Upper lobe of left lung (tissue), 6 donors: Measurements from ENCODE around the gene ALDH3A2. TPM values are rescaled to one million over a fixed set of nuclear protein-coding genes. Genes with fewer than 3 reads are reported as not detected.
A peak's percentile ranks its signal among the peaks of the same experiment; 100 is the strongest.

Experiments
- ATAC-seq, 2 donors: fragments of 200-7000 bp; cut with Tn5 transposase; one replicate each; pipeline ENCODE4 v1.9.1; 2022; ENCODE audit warnings: mild to moderate bottlenecking in 2 of 2, moderate library complexity in 2 of 2; ENCODE audit not compliant: low FRiP score in 2 of 2
- DNase-seq, 2 donors: peaks; one replicate each; pipeline ENCODE4 v3.0.0-alpha.2; 2019 to 2020
- H3K27ac ChIP-seq, 4 donors: fragments of 200-600 bp; sonication (generic); one replicate each; pipeline ENCODE4 v1.5.1; 2016 to 2019
- H3K27me3 ChIP-seq, 4 donors: fragments of 200-600 bp; sonication (generic); one replicate each; pipeline ENCODE4 v1.5.1; 2017 to 2019
- H3K36me3 ChIP-seq, 4 donors: fragments of 200-600 bp; sonication (generic); one replicate each; pipeline ENCODE4 v1.5.1; 2016 to 2019
- H3K4me1 ChIP-seq, 4 donors: fragments of 200-600 bp; sonication (generic); one replicate each; pipeline ENCODE4 v1.5.1; 2018 to 2019
- H3K4me3 ChIP-seq, 4 donors: fragments of 200-600 bp; sonication (generic); one replicate each; pipeline ENCODE4 v1.5.1; 2017 to 2019; ENCODE audit warnings: mild to moderate bottlenecking in 2 of 4, moderate library complexity in 1 of 4
- H3K9me3 ChIP-seq, 4 donors: fragments of 200-600 bp; sonication (generic); one replicate each; pipeline ENCODE4 v1.5.1; 2018 to 2019
- CTCF ChIP-seq, 6 experiments: fragments of 450-650 bp in 4 of 6; fragments of 200-600 bp in 2 of 6; sonication (generic) in 2 of 6; IDR thresholded peaks; one replicate each; pipeline ENCODE4 v1.5.1; 2016 to 2019; ENCODE audit warnings: antibody characterized with exemption in 6 of 6
- EP300 ChIP-seq, 4 donors: sonication (generic); formaldehyde crosslinking; IDR thresholded peaks; one replicate each; pipeline ENCODE4 v1.5.1; 2017; ENCODE audit warnings: antibody characterized with exemption in 4 of 4, control low read depth in 2 of 4
- POLR2A ChIP-seq, 4 donors: fragments of 450-650 bp; IDR thresholded peaks; one replicate each; pipeline ENCODE4 v1.5.1; 2016 to 2017; ENCODE audit warnings: antibody characterized with exemption in 4 of 4, mild to moderate bottlenecking in 2 of 4
- POLR2AphosphoS5 ChIP-seq, 2 donors: sonication (generic); formaldehyde crosslinking; IDR thresholded peaks; one replicate each; pipeline ENCODE4 v1.5.1; 2017; ENCODE audit warnings: antibody characterized with exemption in 2 of 2
- WGBS, 2 donors: methylation state at CpG; one replicate each; pipeline ENCODE4 v1.1.5; 2017 to 2018; 5-methylcytosine and 5-hydroxymethylcytosine counted together
- total RNA-seq, 6 donors: library from RNA; depleted of rRNA in 4 of 6; stranded (reverse); fragments of >200 nt in 4 of 6; gene quantifications; one replicate each; pipeline versions ENCODE4 v1.1.0 to v1.2.1, GENCODE V29; 2016 to 2021
- donor health status: DM: no; HTN: no; CAD: no; lungs with moderate emphysema.
- donor health status: DM: no; HTN: yes; CAD: no; lungs with severe emphysema.

ALDH3A2 gene
- total RNA-seq, 6 donors from 2014 or later = 116 to 313 (median 194) TPM

- TF ChIP-seq POLR2AphosphoS5 (IDR thresholded peaks at IDR 0.05) (no peak), EP300 (IDR thresholded peaks at IDR 0.05) (no peak), CTCF (IDR thresholded peaks at IDR 0.05) (no peak), POLR2A (IDR thresholded peaks at IDR 0.05) (no peak)
- peaks cover 4 to 14% (median 6%) of the 10 kb centered on the region in 4 donors for H3K4me1 ChIP-seq
- peak in 1 of 2 donors; percentile 60 for DNase-seq
- no peak overlapping the region for H3K4me3 ChIP-seq
- no peaks in the 10 kb centered on the region for H3K36me3 ChIP-seq
- H3K27me3 ChIP-seq = no peaks in the 10 kb centered on the region
- peak overlapping the region; percentile 28 to 68 (median 60) for H3K27ac ChIP-seq
- H3K9me3 ChIP-seq = no peaks in the 10 kb centered on the region
- 73 to 85% methylated on average over 4 to 16 of the region's 17 CpGs for WGBS, 2 donors
- peak; percentile 3 to 24 for ATAC-seq
These were observed 55.5 kb downstream of the ALDH3A2 start for GRCh38 chr17:19703828-19704613.

- no peak for TF ChIP-seq EP300 (IDR thresholded peaks at IDR 0.05)
- TF ChIP-seq POLR2A (IDR thresholded peaks at IDR 0.05) = no peak
- no peak for TF ChIP-seq POLR2AphosphoS5 (IDR thresholded peaks at IDR 0.05)
- TF ChIP-seq CTCF (IDR thresholded peaks at IDR 0.05) = no peak
- no peak overlapping the region for H3K27ac ChIP-seq
- 93 to 95% methylated on average over 10 to 13 of the region's 13 CpGs for WGBS, 2 donors
These were observed 56.6 kb downstream of the ALDH3A2 start for GRCh38 chr17:19705201-19705600.

GRCh38 chr17:19705771-19706770 is 57.5 kb downstream of the ALDH3A2 start:
- no peak for ATAC-seq
- Histone ChIP-seq H3K9me3 (no peaks in the 10 kb centered on the region), H3K27me3 (no peaks in the 10 kb centered on the region), H3K36me3 (no peaks in the 10 kb centered on the region), H3K27ac (no peak overlapping the region), H3K4me1 (peaks cover 4 to 14% (median 6%) of the 10 kb centered on the region in 4 donors), H3K4me3 (no peak overlapping the region)
- WGBS, 2 donors = 87 to 92% methylated on average over 11 to 22 of the region's 22 CpGs
- TF ChIP-seq CTCF (IDR thresholded peaks at IDR 0.05) = no peak
- no peak for TF ChIP-seq POLR2A (IDR thresholded peaks at IDR 0.05)
- TF ChIP-seq POLR2AphosphoS5 (IDR thresholded peaks at IDR 0.05) = no peak
- no peak for TF ChIP-seq EP300 (IDR thresholded peaks at IDR 0.05)
- no peak for DNase-seq

More at GRCh38 chr17:19705201-19705600, 56.6 kb downstream of the ALDH3A2 start:
- DNase-seq = peak in 1 of 2 donors; percentile 57
- Histone ChIP-seq H3K4me3 (no peak overlapping the region), H3K36me3 (no peaks in the 10 kb centered on the region), H3K4me1 (peaks cover 4 to 14% (median 6%) of the 10 kb centered on the region in 4 donors), H3K9me3 (no peaks in the 10 kb centered on the region), H3K27me3 (no peaks in the 10 kb centered on the region)
- no peak for ATAC-seq

- Histone ChIP-seq H3K27me3 (no peaks in the 10 kb centered on the region), H3K4me1 (peaks cover 4 to 14% (median 6%) of the 10 kb centered on the region in 4 donors), H3K4me3 (no peak overlapping the region), H3K27ac (no peak overlapping the region), H3K9me3 (no peaks in the 10 kb centered on the region), H3K36me3 (no peaks in the 10 kb centered on the region)
- DNase-seq (no peak), ATAC-seq (peak; percentile 4 to 16)
- no peak for TF ChIP-seq CTCF (IDR thresholded peaks at IDR 0.05)
- TF ChIP-seq EP300 (IDR thresholded peaks at IDR 0.05) = no peak
- no peak for TF ChIP-seq POLR2AphosphoS5 (IDR thresholded peaks at IDR 0.05)
- TF ChIP-seq POLR2A (IDR thresholded peaks at IDR 0.05) = no peak
- WGBS, 2 donors = 76 to 85% methylated on average over 4 to 11 of the region's 12 CpGs
These were observed 58.5 kb downstream of the ALDH3A2 start for GRCh38 chr17:19706791-19707727.
